ENCODE results near the gene ZNF528.
A peak's percentile ranks its signal among the peaks of the same experiment; 100 is the strongest.

The ZNF528 gene

DNA sequence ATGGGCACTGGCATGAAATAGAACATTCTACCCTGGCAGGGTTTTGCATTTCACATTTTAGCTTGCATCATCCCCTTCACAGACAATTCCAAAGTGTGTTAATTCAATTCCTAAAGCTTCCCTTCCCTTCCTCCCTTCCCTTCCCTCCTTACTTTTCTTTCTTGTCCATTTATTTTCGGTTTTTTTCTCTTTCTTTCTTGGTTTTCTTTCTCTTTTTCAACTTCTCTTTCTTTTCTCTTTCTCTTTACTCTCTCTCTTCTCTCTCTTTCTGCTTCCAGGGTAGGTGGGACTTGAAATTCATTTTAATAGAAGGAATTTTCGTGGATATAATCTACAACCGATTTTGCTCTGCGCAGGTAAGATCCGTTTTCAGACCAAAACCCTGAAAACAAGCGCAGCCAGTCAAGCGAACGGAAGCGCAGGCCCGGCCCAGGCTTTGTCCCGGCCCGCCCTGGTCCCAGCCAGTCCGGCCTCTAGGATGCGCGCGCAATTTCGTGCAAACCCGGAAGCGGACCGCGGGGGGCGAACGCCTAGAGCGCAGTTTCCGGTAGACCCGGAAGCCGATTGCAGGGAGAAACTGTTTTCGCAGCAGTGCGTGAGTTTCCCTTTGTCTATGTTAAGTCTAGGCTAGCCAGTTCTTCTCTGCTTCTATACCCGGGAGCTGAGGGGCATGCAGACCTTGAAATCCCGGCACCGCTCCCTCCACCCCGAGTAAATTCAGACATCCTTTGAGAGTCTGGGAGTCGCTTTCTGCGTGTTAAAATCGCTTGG, at the start of gene ZNF528:
ZNF528 (plus strand) TSS at position 540 of the 771 bp plus-strand sequence. CDS start 4,165 bp downstream, outside the sequence.
- Mint-ChIP-seq H3K4me3 (peak within 1 kb of the TSS; percentile 87), H3K27me3 (ENCODE audit: low read depth) (no peaks in the 10 kb centered on the region), H3K36me3 (ENCODE audit: low read depth) (peaks cover 42% of the 10 kb centered on the region), H3K4me1 (ENCODE audit: low read depth) (peaks cover 10% of the 10 kb centered on the region), H3K27ac (peak within 1 kb of the TSS; percentile 85), H3K9me3 (peaks cover 71% of the 10 kb centered on the region)

DNA sequence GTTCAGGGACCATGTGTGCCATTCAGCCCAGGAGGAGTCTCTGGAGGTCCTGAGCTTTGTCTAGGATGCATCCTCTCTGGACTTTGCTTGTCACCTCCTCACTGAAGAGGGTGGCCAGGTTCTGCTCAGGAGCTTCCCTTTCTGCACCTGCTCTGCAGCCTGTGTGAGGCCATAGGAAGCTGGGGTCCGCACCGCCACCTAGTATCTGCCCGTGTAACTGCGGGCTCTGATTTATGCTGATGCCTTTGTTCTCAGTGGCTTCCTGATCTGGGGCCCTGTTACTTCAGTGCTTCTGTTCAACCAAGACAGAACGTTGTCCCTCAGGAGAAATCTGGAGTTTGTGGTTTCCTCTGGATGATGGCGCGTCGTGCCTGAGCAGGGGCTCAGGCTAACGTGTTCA, 46.1 kb upstream of the ZNF528 start:
- H3K4me1 Mint-ChIP-seq (ENCODE audit: low read depth) = no peaks in the 10 kb centered on the region
- H3K36me3 Mint-ChIP-seq (ENCODE audit: low read depth) = peaks cover 17% of the 10 kb centered on the region
- H3K9me3 Mint-ChIP-seq = peaks cover 59% of the 10 kb centered on the region

DNA sequence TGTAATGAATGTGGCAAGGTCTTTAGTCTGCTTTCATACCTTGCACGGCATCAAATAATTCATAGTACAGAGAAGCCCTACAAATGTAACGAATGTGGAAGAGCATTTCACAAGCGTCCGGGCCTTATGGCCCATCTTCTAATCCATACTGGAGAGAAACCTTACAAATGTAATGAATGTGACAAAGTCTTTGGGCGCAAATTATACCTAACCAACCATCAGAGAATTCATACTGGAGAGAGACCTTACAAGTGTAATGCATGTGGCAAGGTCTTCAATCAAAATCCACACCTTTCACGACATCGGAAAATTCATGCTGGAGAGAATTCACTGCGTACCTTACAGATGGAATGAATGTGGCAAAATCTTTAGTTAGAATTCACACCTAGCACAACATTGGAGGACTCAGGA, 31.2 kb upstream of the ZNF528 start:
- H3K4me3 Mint-ChIP-seq = no peak overlapping the region
- H3K4me1 Mint-ChIP-seq (ENCODE audit: low read depth) = peaks cover 6% of the 10 kb centered on the region
- no peak overlapping the region for H3K27ac Mint-ChIP-seq
- peaks cover 24% of the 10 kb centered on the region for H3K36me3 Mint-ChIP-seq (ENCODE audit: low read depth)
- H3K27me3 Mint-ChIP-seq (ENCODE audit: low read depth) = no peaks in the 10 kb centered on the region
- H3K9me3 Mint-ChIP-seq = peaks cover 60% of the 10 kb centered on the region

More for the DNA sequence above, 46.1 kb upstream of the ZNF528 start:
- Mint-ChIP-seq H3K27me3 (ENCODE audit: low read depth) (no peaks in the 10 kb centered on the region), H3K4me3 (no peak overlapping the region), H3K27ac (no peak overlapping the region)

DNA sequence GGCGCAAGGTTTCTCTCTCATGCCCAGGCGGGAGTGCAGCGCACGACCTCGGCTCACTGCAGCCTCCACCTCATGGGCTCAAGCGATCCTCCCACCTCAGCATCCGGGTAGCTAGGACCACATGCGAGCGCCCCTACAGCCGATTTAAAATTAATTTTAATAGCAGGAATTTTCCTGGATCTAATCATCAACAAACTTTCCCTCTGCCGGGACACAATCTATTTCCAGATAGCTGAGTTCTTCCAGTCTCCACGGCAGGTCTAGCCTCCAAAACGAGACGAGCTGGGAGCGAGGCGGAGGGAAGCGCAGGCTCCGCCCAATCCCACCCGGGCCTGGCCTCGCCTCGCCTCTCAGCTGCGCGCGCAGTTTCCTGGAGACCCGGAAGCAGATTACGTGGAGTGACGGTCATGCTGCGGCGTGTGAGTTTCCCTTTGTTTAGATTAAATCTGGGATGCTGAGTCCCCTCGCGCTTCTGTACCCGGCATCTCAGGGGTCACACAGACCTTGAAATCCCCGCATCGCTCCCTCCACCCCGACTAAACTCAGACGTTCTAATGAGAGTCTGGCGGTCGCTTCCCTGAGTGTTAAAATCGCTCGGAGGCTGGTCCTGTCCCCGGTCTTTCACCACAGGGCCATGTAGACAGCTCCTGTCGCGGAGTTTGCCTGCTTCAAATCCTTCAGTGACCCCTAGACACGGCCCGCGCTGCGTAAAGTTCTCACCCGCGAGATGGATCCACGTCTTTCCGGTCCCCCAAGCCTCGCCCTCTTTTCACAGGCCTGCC, 27.9 kb upstream of the ZNF528 start, which contains the start of gene ZNF880:
ZNF880 (plus strand) TSS at position 365 of the 782 bp plus-strand sequence; CDS start at position 408, 43 bp downstream.
- H3K4me1 Mint-ChIP-seq (ENCODE audit: low read depth) = peaks cover 6% of the 10 kb centered on the region
- peaks cover 65% of the 10 kb centered on the region for H3K9me3 Mint-ChIP-seq
- H3K4me3 Mint-ChIP-seq = peak within 1 kb of the TSS; percentile 84
- H3K27me3 Mint-ChIP-seq (ENCODE audit: low read depth) = no peaks in the 10 kb centered on the region
- peaks cover 38% of the 10 kb centered on the region for H3K36me3 Mint-ChIP-seq (ENCODE audit: low read depth)
- peak within 1 kb of the TSS; percentile 89 for H3K27ac Mint-ChIP-seq

DNA sequence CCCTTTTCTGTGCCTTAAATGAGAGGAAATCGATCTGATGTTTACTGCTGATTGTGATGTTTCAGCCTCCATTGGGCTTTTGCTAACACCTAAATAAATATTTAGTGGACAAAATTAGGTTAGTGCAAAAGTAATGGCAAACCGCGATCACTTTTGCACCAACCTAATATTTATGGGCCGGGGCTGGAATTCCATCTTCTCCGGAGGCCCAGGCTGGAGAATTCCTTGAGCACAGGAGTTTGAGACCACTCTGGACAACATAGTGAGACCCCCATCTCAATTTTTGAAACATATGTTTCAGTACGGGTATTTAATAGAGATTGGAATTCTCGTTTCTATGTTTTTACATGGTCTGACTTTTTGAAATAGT, 27.3 kb upstream of the ZNF528 start:
- Mint-ChIP-seq H3K9me3 (peaks cover 67% of the 10 kb centered on the region), H3K4me1 (ENCODE audit: low read depth) (peaks cover 6% of the 10 kb centered on the region), H3K36me3 (ENCODE audit: low read depth) (peaks cover 39% of the 10 kb centered on the region), H3K4me3 (peak overlapping the region; percentile 84), H3K27me3 (ENCODE audit: low read depth) (no peaks in the 10 kb centered on the region), H3K27ac (peak overlapping the region; percentile 89)

DNA sequence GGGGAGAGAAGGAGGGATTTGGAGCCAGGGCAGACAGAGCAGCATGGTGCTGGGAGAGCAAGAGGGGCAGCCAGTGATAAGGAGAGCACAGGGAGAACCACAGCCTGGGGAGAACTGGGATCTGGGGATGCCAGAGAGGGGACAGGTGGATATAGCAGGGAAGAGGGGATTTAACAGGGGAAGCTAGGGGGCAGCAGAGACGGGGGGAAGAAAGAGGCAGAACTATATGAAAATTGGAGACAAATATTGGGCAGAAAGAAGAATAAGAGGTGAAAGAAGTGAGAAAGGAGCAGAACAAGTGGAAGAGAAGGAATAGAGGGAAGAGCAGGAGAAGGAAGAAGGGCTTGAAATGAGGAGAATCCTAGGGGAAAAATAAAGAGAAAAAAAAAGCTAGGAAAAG, 6.5 kb upstream of the ZNF528 start:
- peaks cover 56% of the 10 kb centered on the region for H3K9me3 Mint-ChIP-seq
- no peaks in the 10 kb centered on the region for H3K4me1 Mint-ChIP-seq (ENCODE audit: low read depth)
- no peak overlapping the region for H3K27ac Mint-ChIP-seq
- H3K27me3 Mint-ChIP-seq (ENCODE audit: low read depth) = no peaks in the 10 kb centered on the region
- H3K4me3 Mint-ChIP-seq = no peak overlapping the region
- H3K36me3 Mint-ChIP-seq (ENCODE audit: low read depth) = peaks cover 4% of the 10 kb centered on the region

DNA sequence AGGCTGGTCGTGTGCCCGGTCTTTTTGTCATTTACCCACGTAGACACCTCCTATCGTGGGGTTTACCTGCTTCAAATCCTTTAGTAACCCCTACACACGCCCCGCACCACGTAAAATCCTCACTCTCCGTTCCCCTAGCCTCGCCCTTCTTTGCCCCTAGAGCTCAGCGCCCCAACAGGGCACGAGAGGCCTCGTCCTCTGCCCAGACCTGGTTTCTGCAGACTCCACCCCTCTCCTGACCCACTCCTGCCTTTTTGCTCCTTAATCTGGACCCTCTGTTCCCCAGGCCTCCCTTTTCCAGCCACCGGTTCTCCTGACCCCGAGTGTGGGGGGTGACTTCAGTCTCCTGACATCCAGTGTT, 412 bp downstream of the ZNF528 start:
- H3K4me3 Mint-ChIP-seq = peak overlapping the region; percentile 87

DNA sequence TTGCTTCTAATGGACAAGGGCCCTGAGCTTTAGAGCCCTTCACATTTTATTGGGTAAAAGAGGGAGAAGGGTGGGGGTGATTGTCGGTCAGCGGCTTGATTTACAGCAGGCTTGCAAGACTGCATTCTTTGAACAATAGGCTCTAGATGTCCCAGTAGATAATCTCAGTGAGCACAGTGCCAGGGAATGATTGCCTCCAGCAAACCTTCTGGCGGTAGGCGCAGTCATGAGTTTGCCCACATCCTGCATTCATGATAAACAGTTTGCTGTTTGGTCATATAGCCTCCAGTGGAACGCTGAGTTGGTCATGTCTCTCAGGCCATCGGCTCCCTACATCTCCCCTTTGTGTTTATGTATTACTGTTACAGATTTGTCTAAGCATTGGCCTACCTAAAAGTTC, 12.6 kb downstream of the ZNF528 start:
- Mint-ChIP-seq H3K9me3 (peaks cover 85% of the 10 kb centered on the region), H3K27ac (no peak overlapping the region), H3K27me3 (ENCODE audit: low read depth) (no peaks in the 10 kb centered on the region), H3K4me1 (ENCODE audit: low read depth) (no peaks in the 10 kb centered on the region), H3K36me3 (ENCODE audit: low read depth) (peaks cover 25% of the 10 kb centered on the region), H3K4me3 (no peak overlapping the region)

More for the DNA sequence above, 412 bp downstream of the ZNF528 start:
- peaks cover 10% of the 10 kb centered on the region for H3K4me1 Mint-ChIP-seq (ENCODE audit: low read depth)
- H3K36me3 Mint-ChIP-seq (ENCODE audit: low read depth) = peaks cover 44% of the 10 kb centered on the region
- H3K27ac Mint-ChIP-seq = peak overlapping the region; percentile 85
- H3K27me3 Mint-ChIP-seq (ENCODE audit: low read depth) = no peaks in the 10 kb centered on the region
- peaks cover 69% of the 10 kb centered on the region for H3K9me3 Mint-ChIP-seq

DNA sequence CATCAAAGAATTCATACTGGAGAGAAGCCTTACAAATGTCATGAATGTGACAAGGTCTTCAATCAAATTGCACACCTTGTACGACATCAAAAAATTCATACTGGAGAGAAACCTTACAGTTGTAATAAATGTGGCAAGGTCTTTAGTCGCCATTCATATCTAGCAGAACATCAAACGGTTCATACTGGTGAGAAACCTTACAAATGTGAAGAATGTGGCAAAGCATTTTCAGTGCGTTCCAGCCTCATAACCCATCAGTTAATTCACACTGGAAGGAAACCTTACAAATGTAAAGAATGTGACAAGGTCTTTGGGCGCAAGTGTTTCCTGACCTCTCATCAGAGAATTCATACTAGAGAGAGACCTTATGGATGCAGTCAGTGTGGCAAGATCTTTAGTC, 18.1 kb downstream of the ZNF528 start:
- Mint-ChIP-seq H3K9me3 (peaks cover 85% of the 10 kb centered on the region), H3K36me3 (ENCODE audit: low read depth) (peaks cover 5% of the 10 kb centered on the region)

DNA sequence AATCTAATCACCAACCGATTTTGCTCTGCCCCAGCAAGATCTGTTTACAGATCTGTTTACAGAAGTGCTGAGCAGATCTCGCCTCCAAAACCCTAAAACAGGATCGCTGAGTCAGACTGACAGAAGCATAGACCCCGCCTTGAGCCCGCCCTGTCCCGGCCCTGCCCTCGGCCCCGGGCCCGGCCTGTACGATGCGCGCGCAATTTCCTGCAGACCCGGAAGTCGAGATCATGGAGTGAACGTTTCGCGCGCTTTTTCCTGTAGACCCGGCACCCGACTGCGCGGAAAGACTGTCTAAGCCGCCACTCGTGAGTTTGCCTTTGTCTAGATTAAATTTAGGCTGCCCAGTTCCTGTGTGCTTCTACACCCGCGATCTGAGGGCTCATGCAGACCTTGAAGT, 31.3 kb downstream of the ZNF528 start, which contains the start of gene ZNF534:
ZNF534 (plus strand) TSS at position 212 of the 400 bp plus-strand sequence. CDS start 2,327 bp downstream, outside the sequence.
- no peak within 1 kb of the TSS for H3K27ac Mint-ChIP-seq
- H3K4me1 Mint-ChIP-seq (ENCODE audit: low read depth) = no peaks in the 10 kb centered on the region
- peaks cover 2% of the 10 kb centered on the region for H3K36me3 Mint-ChIP-seq (ENCODE audit: low read depth)
- peaks cover 54% of the 10 kb centered on the region for H3K9me3 Mint-ChIP-seq
- H3K4me3 Mint-ChIP-seq = no peak within 1 kb of the TSS
- no peaks in the 10 kb centered on the region for H3K27me3 Mint-ChIP-seq (ENCODE audit: low read depth)

More for the DNA sequence above, 18.1 kb downstream of the ZNF528 start:
- H3K4me1 Mint-ChIP-seq (ENCODE audit: low read depth) = no peaks in the 10 kb centered on the region
- no peak overlapping the region for H3K4me3 Mint-ChIP-seq
- H3K27ac Mint-ChIP-seq = no peak overlapping the region
- H3K27me3 Mint-ChIP-seq (ENCODE audit: low read depth) = no peaks in the 10 kb centered on the region

DNA sequence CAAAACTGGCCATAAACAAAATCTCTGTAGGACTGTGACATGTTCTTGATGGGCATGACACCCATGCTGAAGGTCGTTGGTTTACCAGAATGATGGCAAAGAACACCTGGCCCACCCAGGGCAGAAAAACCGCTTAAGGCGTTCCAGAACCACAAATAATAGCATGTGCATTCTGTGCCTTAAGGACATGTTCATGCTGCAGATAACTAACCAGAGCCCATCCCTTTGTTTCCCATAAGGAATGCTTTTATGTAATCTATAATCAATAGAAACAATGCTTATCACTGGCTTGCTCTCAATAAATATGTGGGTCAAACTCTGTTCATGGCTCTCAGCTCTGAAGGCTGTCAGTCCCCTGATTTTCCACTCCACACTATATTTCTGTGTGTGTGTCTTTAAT, 44.5 kb downstream of the ZNF528 start:
- Mint-ChIP-seq H3K4me3 (no peak overlapping the region), H3K27me3 (ENCODE audit: low read depth) (no peaks in the 10 kb centered on the region), H3K36me3 (ENCODE audit: low read depth) (no peaks in the 10 kb centered on the region), H3K9me3 (peaks cover 76% of the 10 kb centered on the region), H3K27ac (no peak overlapping the region), H3K4me1 (ENCODE audit: low read depth) (no peaks in the 10 kb centered on the region)

DNA sequence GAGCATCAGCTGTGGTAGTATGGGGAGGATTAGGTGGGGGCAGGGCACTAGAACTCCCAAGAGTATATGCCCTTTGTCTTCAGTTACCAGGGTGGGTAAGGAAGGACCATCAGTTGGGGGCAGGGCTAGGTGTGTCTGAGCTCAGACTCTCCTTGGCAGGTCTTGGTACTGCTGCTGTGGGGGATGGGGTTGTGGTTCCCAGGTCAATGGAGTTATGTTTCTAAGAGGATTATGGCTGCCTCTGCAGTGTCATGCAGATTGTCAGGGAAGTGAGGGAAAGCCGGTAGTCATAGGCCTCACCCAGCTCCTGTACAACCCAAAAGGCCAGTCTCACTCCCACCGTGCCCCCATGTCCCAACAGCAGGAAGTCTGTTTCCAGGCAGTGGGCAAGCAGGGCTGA, 46.9 kb downstream of the ZNF528 start:
- Mint-ChIP-seq H3K36me3 (ENCODE audit: low read depth) (no peaks in the 10 kb centered on the region), H3K27ac (no peak overlapping the region), H3K4me1 (ENCODE audit: low read depth) (no peaks in the 10 kb centered on the region), H3K9me3 (peaks cover 79% of the 10 kb centered on the region), H3K27me3 (ENCODE audit: low read depth) (no peaks in the 10 kb centered on the region), H3K4me3 (no peak overlapping the region)

DNA sequence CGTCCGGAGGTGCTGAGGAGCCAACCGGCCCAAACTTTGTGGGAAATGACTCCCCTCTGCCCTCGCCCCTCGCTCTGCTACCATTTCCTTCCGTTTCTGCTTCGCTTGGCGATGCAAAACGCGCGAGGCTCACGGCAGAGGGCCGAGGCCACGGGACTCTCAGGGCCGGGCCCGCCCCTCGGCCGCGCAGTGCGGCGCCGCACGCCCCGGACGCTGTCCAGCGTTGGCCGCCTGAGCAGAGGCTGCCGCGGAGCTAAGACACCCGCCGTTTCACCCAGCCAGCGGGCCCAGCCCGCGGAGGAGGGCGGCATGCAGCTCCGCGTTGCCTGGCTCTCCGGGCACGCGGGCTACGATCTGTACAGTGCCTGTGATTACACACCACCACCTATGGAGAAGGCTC, 53.6 kb downstream of the ZNF528 start:
- peaks cover 73% of the 10 kb centered on the region for H3K9me3 Mint-ChIP-seq
- H3K4me1 Mint-ChIP-seq (ENCODE audit: low read depth) = peaks cover 3% of the 10 kb centered on the region
- peaks cover 3% of the 10 kb centered on the region for H3K36me3 Mint-ChIP-seq (ENCODE audit: low read depth)
- no peak overlapping the region for H3K4me3 Mint-ChIP-seq
- no peaks in the 10 kb centered on the region for H3K27me3 Mint-ChIP-seq (ENCODE audit: low read depth)
- no peak overlapping the region for H3K27ac Mint-ChIP-seq

DNA sequence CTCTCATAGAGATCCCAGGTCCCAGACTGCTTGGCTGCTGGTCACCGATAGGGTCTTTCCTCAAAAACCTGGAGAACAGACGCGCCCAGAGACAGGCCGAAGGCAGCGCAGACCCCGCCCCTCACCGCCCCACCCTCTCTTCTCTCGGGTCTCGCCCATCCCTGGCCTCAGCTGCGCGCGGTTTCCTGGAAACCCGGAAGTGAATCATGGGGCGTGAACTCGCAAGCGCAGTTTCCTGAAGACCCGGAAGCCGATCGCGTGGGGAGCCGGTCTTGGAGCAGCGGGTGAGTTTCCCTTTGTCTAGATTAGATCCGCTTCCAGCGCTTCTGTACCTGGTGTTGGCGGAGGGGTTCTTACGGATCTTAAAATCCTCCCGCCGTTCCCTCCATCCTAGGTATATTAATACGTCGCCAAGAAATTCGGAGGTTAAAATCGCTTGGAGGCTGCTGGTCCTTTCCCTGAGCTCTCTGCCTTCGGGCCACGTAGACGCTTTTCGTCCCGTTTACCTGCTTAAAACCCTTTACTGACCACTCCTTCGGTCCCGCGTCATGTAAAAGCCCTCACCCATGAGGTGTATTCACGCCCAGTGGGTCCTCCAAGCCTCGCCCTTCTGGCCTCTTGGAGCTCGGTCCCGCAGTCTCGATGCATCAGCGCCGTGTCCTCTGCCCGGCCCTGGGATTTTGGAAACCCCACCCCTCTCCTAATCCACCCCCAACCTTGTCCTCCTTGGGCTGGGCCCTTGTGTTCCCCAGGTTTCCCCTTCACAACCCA, 55.9 kb downstream of the ZNF528 start, which contains the start of gene ZNF578:
ZNF578 (plus strand) TSS at position 230 of the 771 bp plus-strand sequence. CDS start 48,293 bp downstream, outside the sequence.
- H3K36me3 Mint-ChIP-seq (ENCODE audit: low read depth) = peaks cover 4% of the 10 kb centered on the region

More for the DNA sequence above, 55.9 kb downstream of the ZNF528 start, which contains the start of gene ZNF578:
- Mint-ChIP-seq H3K9me3 (peaks cover 74% of the 10 kb centered on the region), H3K27ac (no peak within 1 kb of the TSS), H3K4me1 (ENCODE audit: low read depth) (peaks cover 3% of the 10 kb centered on the region), H3K27me3 (ENCODE audit: low read depth) (no peaks in the 10 kb centered on the region), H3K4me3 (peak within 1 kb of the TSS; percentile 59)

Data from T-helper 1 cell treated with Interleukin-12 subunit alpha and Interleukin-12 subunit beta and Interleukin-4 antibody, amounts not matched to agents 30 μg/mL and 1 μg/mL, for 36 hours (primary cell).